ENCODE data around the gene KLHL26.

Gene KLHL26

DNA sequence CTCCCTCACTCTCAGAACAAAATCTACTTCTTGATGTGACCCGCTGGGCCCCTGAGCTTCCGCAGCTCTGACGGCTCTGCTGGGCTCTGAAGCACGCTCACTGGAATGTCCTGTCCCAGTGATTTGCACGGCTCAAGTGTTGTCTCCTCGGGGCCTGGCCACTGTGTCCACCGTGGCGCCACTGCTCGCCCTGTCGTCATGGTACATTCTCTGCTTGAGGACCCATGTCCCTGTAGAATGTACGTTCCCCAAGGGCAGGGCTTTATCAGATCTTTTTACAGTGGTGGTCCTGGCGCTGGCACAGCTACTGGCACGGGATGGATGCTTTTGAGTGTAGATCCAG is 12.1 kb downstream of the KLHL26 start:
- DNase-seq = no peak

DNA sequence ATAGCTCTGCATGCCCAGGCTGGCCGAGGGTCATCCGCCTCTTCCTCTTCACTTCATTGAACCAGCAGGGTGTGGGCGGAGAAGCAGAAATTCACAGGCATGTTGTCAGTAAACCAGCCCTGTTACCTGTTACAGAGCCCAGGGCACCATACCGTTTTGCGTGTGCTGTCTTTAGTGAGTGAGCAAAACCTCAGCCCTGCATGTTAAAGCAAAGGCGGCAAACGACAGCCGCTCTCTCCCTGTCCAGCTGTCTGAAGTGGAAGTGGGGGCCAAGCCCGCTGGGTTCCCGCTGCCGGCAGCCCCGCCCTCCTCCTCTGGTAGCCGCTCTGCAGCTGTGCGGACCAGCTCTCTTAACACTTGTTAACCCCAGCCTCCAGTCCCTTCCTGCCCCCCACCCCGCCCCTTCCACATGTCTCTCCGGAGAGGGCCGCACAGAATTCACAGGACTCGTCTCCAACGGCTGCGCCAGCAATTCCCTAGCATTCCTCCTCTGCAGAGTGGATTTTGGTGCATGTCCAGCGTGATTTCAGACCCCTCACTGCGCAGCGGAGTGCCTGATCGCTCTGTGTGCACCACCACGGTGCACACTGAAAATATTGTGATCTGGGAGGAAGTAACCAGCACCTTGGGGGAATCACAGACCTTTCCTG is 12.7 kb downstream of the KLHL26 start:
- DNase-seq = no peak

DNA sequence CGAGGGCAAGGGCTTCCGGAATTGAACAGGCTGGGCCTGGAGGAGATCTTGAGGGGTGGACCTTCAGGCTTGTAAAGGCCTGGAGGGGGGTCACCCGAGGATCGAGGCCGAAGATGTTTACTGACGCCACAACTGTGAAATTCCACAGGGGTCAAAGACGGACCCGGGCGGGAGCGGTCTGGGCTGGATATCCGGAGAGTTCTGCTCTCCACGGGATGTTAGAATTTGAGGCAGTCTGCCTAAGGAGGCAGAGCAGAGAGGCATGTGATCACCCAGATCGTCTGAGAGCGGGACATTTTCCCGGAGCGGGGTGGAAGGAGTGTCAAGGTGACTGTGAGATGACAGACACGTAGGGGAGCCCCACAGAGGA is 13.2 kb downstream of the KLHL26 start:
- no peak for DNase-seq

DNA sequence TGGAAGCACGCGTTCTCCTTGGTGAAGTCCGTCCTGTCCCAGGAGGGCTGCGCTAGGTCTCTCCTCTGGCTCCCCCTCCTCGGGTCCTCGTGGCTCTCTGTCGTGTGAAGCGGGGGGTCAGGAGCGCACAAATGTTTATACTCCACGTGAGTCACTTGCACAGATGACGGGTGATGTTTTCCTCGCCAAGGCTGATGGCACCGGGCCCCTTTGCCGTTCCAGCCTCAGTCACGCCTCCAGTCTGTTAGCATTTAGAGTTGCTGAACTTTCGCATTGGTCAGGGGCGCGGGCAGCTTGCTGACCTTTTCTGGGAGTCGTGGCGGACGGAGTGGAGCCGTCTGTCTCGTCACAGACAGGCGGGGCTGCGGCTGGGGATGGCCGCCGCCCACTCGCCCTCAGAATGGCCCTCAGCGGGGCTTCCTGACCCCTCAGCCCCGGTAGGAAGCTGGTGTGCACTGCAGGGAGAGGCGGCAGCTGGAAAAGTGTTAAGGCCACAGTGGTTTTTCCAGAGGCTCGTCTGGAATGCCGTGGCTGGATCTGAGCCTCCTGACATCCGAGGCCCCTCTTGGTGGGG is 13.7 kb downstream of the KLHL26 start:
- DNase-seq = no peak

DNA sequence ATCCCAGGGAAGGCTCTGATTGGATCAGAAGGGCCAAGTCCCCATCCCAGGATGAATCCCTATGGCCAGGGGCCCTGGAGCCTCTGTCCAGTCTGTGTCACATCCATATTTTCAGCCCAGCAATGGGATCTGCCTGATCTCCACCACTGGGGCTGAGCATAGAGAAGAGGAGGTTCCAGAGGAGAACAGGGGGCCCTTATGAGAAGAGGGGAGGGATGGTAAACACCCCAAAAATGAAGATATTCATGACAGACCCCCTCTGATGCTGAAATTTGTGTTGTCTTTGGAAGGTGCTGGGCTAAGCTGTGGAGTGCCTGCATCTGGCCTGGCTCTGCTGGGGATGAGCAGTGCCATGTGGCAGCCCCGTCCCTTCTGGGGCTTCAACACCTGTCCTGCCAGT is 14.5 kb downstream of the KLHL26 start:
- no peak for DNase-seq

DNA sequence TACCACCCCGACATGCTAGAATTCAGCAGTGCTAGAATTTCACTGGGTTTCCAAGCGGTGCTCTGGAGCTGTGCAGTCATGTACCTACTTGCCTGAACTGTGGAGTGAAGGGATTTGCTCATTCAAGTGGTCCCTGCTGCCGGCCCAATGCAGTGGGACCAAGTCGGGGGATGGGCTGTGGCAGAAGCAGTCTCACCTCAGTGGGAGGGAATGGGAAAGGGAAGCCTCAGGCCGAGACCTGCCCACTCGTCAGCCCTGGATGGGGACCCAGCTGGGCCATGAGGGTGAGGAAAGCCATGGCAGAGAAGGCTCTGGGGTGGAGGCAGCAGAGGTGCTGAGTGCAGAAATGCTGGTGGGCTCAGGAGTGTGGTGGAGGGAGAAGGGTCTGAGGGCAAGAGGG is 14.9 kb downstream of the KLHL26 start:
- no peak for DNase-seq

DNA sequence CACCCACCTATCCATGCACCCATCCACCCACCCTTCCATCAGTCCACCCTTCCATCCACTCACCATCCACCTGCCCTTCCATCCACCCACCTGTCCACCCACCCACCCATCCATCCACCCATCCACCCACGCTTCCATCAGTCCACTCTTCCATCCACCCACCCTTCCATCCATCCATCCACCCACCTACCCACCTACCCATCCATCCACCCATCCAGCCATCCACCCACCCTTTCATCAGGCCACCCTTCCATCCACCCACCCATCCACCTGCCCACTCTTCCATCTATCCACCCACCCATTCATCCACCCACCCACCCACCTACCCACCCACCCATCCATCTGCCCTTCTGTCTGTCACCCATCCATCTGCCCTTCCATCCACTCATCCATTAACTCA is 17.0 kb downstream of the KLHL26 start:
- DNase-seq = no peak

DNA sequence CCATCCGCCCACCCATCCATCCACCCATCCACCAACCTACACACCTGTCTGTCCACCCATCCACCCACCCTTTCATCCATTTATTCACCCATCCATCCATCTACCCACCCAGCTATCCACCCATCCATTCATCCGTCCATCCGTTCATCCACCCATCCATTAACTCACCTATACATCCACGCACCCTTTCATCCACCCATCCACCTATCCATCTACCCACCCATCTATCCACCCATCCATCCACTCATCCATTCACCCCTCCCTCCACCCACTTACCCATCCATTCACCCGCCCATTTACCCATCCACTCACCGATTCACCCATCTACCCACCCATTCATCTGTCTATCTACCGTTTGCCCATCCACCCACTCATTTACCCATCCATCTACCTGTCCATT is 17.6 kb downstream of the KLHL26 start:
- no peak for DNase-seq

- no peak for DNase-seq
Observed at GRCh38 chr19:18655173-18655844, 18.5 kb downstream of the KLHL26 start.

DNA sequence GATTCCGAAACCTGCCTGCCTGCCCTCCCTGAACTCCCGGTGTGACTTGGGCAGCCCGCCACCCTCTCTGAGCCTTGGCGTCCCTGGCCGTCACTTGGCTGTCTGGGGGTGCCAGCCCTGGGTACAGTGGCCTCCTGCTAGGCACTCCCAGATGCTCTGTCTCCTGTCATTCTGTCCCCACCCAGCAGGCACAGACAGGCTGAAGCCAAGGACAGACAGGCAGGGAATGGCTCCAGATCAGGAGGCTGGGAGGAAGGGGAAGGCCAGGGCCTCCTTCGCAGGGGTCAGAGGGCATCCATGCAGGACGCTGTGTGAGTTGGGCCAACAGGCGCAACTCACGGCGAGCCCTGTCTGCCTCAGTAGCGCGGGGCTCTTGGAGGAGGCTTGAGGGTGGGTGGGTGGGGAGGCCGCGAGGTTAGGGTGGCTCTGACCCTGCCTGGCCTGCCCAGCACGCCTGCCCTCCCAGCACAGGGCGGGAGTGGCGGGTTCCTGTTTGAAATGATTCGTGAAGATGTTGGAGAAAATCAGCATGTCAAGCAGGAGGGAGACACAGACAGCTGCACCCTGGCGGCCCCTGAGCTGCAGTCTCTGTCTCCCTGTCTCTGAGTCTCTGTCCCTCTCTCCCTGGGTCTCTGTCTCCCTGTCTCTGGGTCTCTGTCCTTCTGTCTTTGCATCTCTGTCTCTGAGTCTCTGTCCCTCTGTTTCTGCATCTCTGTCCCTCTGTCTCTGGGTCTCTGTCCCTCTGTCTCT is 19.7 kb downstream of the KLHL26 start:
- no peak for DNase-seq

DNA sequence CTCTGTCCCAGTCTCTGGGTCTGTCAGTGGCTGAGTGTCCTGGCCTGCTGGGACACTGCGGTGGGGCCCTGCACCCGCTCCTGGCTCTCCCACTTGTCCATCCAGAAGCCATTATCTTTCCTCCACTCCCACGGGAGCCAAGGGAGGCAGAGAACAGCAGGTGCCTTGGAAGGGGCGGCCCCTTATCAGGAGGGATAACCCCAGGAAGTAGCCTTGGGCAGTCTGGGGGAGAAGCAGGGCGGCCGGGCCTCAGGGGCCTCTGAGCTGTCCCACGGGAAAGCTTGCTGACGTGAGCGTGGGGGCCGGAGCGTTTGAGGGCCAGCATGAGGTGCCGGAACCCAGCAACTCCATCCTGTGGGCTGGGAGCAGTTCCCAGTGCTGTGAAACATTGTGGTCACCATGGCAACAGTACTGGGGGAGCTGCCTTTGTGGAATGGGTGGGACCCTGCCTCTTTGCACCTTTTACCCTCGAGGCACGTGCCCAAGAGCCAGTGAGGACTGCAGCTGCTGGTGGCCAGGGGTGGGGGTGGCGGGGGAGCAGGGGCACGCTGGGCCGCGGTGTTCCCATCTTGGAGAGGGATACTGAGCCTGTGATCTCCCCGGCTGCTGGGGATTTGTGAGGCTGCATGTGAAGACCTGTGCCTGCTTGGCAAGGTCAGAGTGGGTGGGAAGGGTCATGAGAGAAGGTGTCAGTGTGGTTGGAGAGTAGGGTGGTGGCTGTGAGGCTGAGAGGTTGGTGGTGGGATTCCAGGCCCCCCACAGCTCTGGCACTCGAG is 20.9 kb downstream of the KLHL26 start:
- DNase-seq = no peak

GRCh38 chr19:18658366-18658855 is 21.6 kb downstream of the KLHL26 start:
- DNase-seq = no peak

DNA sequence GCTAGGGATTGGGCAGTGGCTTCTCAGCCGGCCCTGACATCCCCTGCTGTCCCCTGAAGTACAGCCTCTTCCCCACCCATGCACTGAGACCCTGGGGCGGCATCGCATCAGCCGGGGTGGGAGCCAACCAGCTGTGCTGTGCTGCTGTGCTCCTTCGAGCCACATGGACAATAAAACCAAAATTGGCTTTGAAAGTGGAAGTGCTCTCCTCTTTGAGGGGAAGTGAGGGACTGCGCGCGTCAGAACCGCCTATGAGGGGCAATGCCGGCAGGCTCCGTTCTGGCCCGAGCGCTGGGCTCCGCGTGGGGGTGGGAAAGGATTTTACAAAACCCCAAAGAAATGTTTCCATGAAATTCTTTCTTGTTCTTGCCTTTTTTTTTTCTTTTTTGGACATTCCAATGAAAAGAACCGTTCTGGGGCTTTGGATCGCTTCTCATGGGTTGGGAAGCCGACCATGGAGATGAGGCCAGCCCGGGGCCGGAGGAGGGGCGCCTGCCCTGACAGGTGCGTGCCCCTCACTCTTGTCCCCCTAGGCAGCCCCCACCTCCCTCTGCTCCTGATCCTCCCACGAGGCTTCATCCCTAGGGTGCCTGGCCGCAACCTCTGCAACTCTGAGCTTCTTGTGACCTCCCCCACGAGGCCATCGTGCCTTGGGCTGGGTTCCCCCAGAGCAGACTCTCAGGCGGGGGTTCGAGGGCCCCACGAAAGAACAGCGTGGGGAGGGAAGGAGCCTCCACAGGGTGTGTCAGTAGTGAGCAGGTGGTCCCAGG is 22.6 kb downstream of the KLHL26 start:
- DNase-seq = no peak

GRCh38 chr19:18660051-18660910 is 23.5 kb downstream of the KLHL26 start:
- DNase-seq = no peak

DNA sequence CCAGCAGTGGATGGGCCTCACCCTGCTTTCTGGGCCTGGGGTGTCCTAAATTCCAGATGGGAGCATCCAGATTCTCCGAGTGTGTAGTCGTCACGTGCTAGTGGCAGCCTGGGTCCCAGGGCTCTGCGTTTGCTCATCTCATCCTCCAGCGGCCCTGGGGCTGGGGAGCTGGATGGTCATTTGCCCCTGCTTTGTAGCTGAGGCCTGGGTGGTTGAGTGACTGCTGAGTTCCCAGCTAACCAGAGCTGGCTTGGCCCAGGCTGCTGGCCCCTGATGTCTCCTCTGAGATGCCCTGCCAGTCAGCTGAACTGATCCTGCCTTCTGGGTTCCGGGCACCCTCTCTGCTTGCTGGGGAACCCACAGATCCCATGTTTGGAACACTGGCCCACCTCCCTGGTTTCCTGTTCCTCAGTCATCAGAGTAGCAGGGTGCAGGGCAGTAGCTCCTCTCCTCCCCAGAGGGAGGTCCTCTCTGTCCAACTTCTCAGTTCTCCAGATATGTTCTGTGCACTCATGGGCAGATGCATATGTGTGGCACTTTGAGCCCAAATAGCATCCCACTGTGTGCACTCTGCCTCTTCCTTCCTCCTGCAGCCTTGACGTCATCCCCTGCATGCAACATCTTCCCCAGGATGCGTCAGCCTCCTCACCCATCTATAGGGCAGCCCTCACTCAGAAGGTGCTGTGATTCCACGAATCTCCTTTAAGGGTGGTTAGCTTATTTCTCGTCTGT is 24.3 kb downstream of the KLHL26 start:
- no peak for DNase-seq

GRCh38 chr19:18662972-18663732 is 26.3 kb downstream of the KLHL26 start:
- DNase-seq = no peak

DNA sequence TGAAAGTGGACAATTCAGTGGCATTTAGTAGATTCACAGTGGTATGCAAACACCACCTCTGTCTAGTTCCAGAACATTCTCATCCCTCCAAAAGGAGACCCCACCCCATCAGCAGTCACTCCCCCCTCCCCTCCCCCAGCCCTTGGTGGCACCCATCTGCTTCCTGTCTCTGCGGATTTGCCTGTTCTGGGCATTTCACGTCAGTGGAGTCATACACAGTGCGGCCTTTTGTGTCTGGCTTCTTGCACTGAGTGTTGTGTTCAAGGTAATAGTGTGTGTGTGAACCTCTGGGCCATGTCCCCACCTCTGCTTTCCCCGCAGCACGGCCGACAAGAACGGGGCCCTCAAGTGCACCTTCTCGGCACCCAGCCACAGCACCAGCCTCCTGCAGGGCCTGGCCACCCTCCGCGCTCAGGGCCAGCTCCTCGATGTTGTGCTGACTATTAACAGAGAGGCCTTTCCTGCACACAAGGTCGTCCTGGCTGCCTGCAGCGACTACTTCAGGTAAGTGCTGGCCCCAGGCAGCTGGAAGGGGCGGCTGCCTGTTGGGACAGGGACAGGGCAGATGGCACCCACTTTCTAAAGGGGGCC is 27.2 kb downstream of the KLHL26 start:
- DNase-seq = no peak

DNA sequence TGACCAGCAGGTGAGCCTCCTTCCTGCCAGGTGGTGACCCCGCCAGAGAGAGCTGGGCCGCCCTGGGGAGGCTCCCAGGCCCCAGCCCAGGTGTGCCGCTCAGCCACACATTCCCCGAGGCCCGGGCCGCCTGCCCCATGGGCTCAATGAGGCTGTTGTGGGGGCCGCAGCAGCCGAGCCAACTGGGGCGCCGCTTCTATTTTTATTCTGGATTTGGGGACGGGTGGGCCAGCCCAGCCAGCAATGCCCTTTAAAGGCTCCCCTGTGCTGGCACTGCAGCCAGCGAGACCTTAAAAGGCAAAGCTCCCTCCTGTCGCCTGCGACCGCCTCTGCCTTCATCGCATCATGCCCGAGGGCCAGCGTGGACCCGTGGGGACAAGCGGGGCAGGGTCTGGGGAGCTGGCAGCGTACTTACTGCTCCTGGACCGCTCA is 29.0 kb downstream of the KLHL26 start:
- no peak for DNase-seq

GRCh38 chr19:18666317-18666716 is 29.5 kb downstream of the KLHL26 start:
- DNase-seq = no peak
